Endothelial cell of umbilical vein (primary cell): ENCODE data around the gene MYO15A. TPM values are rescaled to one million over a fixed set of nuclear protein-coding genes. Genes with fewer than 3 reads are reported as not detected.

Source experiments
- BruUV-seq: library from RNA; stranded (reverse); fragments of 400-500 nt; replicated peaks from 2 replicates; lab custom pipeline; 2021; lab: Mats Ljungman, UMichigan
- CTCF ChIA-PET: fragments of 300-600, 350-600 bp; sonication (Branson Sonifier 250); formaldehyde crosslinking; loops from one replicate; lab custom pipeline; 2021; ENCODE audit warnings: antibody characterized with exemption, inconsistent platforms; lab: Charles Lee
- POLR2A ChIA-PET: fragments of 300-600, 350-600 bp; sonication (Branson Sonifier 250); formaldehyde crosslinking; loops from one replicate; lab custom pipeline; 2021; ENCODE audit warnings: antibody characterized with exemption, inconsistent platforms; lab: Charles Lee
- DNase-seq: peaks from one replicate; pipeline ENCODE4 v3.0.0-alpha.2; 2011; ENCODE audit warnings: low read depth, low spot score
- FAIRE-seq: peaks from 2 replicates; lab custom pipeline; 2011; peaks lifted over from hg19 to GRCh38; lab: Jason Lieb, UNC
- H2AFZ ChIP-seq: 2 replicates; pipeline ENCODE4 v1.6.0; 2012; ENCODE audit warnings: low read depth, low read length, control low read depth, inconsistent platforms
- H3K27ac ChIP-seq: 2 replicates; pipeline ENCODE4 v1.5.1; 2011; ENCODE audit warnings: low read depth, mild to moderate bottlenecking, control low read depth, low read length, moderate library complexity; ENCODE audit not compliant: insufficient read depth
- H3K27me3 ChIP-seq, 2 experiments: 2 replicates each; pipeline versions ENCODE4 v1.6.0 to v1.6.1; 2011; ENCODE audit warnings: low read length in 2 of 2, mixed read lengths in 1 of 2; ENCODE audit not compliant: control insufficient read depth in 2 of 2, insufficient read depth in 2 of 2
- H3K36me3 ChIP-seq, 2 experiments: 2 replicates in 1 of 2; 3 replicates in 1 of 2; pipeline ENCODE4 v1.5.1; 2011; ENCODE audit warnings: low read length in 2 of 2, mild to moderate bottlenecking in 1 of 2, moderate library complexity in 1 of 2; ENCODE audit not compliant: control insufficient read depth in 2 of 2, insufficient read depth in 2 of 2; ENCODE audit errors: extremely low read depth in 1 of 2
- H3K4me1 ChIP-seq: 3 replicates; pipeline ENCODE4 v1.5.1; 2011; ENCODE audit warnings: mild to moderate bottlenecking, low read length; ENCODE audit not compliant: control insufficient read depth, insufficient read depth; ENCODE audit errors: extremely low read depth
- H3K4me2 ChIP-seq: 2 replicates; pipeline ENCODE4 v1.6.1; 2011; ENCODE audit warnings: low read length, control low read depth, mixed read lengths; ENCODE audit not compliant: insufficient read depth
- H3K4me3 ChIP-seq, 3 experiments: fragments of 200-600 bp in 1 of 3; sonication (generic), shearing (Covaris generic) in 1 of 3; replicated peaks in 1 of 3; 2 replicates each; pipeline ENCODE4 v1.5.1; 2011 to 2016; ENCODE audit warnings: control low read depth in 3 of 3, low read length in 3 of 3, mild to moderate bottlenecking in 2 of 3, inconsistent platforms in 1 of 3, low read depth in 1 of 3, moderate library complexity in 1 of 3; ENCODE audit not compliant: insufficient read depth in 1 of 3
- H3K79me2 ChIP-seq: 2 replicates; pipeline ENCODE4 v1.6.0; 2012; ENCODE audit warnings: low read length, inconsistent platforms; ENCODE audit not compliant: control insufficient read depth, insufficient read depth
- H3K9ac ChIP-seq: replicated peaks from 2 replicates; pipeline ENCODE3; 2011; ENCODE audit warnings: low read length, control low read depth; ENCODE audit not compliant: insufficient read depth; ENCODE audit errors: extremely low read depth
- H3K9me1 ChIP-seq: replicated peaks from 3 replicates; pipeline ENCODE4 v1.6.0; 2011; ENCODE audit warnings: mild to moderate bottlenecking, low read length; ENCODE audit not compliant: control insufficient read depth, insufficient read depth; ENCODE audit errors: extremely low read depth
- H3K9me3 ChIP-seq: replicated peaks from 2 replicates; pipeline ENCODE4 v1.5.1; 2012; ENCODE audit warnings: low read length, inconsistent platforms; ENCODE audit not compliant: control insufficient read depth, insufficient read depth
- H4K20me1 ChIP-seq: replicated peaks from 2 replicates; pipeline ENCODE3; 2011; ENCODE audit warnings: mild to moderate bottlenecking, low read length; ENCODE audit not compliant: control insufficient read depth, insufficient read depth; ENCODE audit errors: extremely low read depth
- EZH2 ChIP-seq: IDR thresholded peaks from 2 replicates; pipeline ENCODE4 v1.6.1; 2012; ENCODE audit warnings: borderline replicate concordance, low read depth, mild to moderate bottlenecking, moderate library complexity, low read length, inconsistent platforms; ENCODE audit not compliant: severe bottlenecking
- FOS ChIP-seq: IDR thresholded peaks from 2 replicates; pipeline ENCODE4 v1.6.1; 2011; ENCODE audit warnings: mild to moderate bottlenecking, low read length, moderate library complexity, borderline replicate concordance; ENCODE audit not compliant: insufficient read depth
- GATA2 ChIP-seq: IDR thresholded peaks from 2 replicates; pipeline ENCODE4 v1.7.0; 2011; ENCODE audit warnings: low read depth, mild to moderate bottlenecking, moderate library complexity, mixed read lengths, low read length; ENCODE audit not compliant: insufficient read length, insufficient read depth
- JUN ChIP-seq: IDR thresholded peaks from 2 replicates; pipeline ENCODE4 v1.6.1; 2011; ENCODE audit warnings: borderline replicate concordance, low read depth; ENCODE audit not compliant: insufficient read length, insufficient read depth
- MYC ChIP-seq: IDR thresholded peaks from one replicate; pipeline ENCODE4 v1.6.1; 2011; ENCODE audit warnings: mild to moderate bottlenecking, low read depth, low read length
- POLR2A ChIP-seq: IDR thresholded peaks from 2 replicates; pipeline ENCODE4 v1.6.1; 2012; ENCODE audit warnings: low read depth, mild to moderate bottlenecking, control low read depth, low read length
- POLR2AphosphoS5 ChIP-seq: IDR thresholded peaks from 2 replicates; pipeline ENCODE4 v1.6.1; 2012; ENCODE audit warnings: low read depth, mild to moderate bottlenecking, control low read depth, low read length, moderate library complexity; ENCODE audit not compliant: insufficient read depth
- dilution Hi-C: fragments of 300-500 bp; cut with MboI; formaldehyde crosslinking; loops from one replicate; pipeline ENCODE4 v1.15.0; 2019; ENCODE audit warnings: low sequenced_read_pairs; ENCODE audit not compliant: extremely low pct_ligation_motif_present
- intact Hi-C: fragments of 100-400 bp; cut with micrococcal nuclease; formaldehyde crosslinking; loops from one replicate; pipeline ENCODE4 v1.10.0; 2022
- polyA plus RNA-seq, 4 experiments: library from polyadenylated mRNA; depleted of rRNA in 3 of 4; stranded (reverse) in 3 of 4; unstranded in 1 of 4; fragments of >200 nt; gene quantifications; 2 replicates each; pipeline versions ENCODE4 v1.2.1 to v1.2.3, GENCODE V29; 2011 to 2012; ENCODE audit warnings: missing spikeins in 1 of 4
- total RNA-seq: library from RNA; stranded (reverse); gene quantifications from 2 replicates; pipeline ENCODE4 v1.2.3, GENCODE V29; 2021
- TF ChIP-seq, protein P1 (sequence below): IDR thresholded peaks from 2 replicates; pipeline ENCODE4 v1.6.1; 2011; ENCODE audit not compliant: insufficient read depth, insufficient read length
- TF ChIP-seq, protein P2 (sequence below), 2 donors: IDR thresholded peaks; 1 replicate in 1 of 2; 2 replicates in 1 of 2; pipeline ENCODE4 v1.5.1; 2011; ENCODE audit warnings: low read length in 2 of 2, mild to moderate bottlenecking in 2 of 2, moderate library complexity in 2 of 2, control low read depth in 1 of 2, inconsistent platforms in 1 of 2, low read depth in 1 of 2; ENCODE audit not compliant: insufficient read depth in 1 of 2; ENCODE audit errors: extremely low read depth in 1 of 2

MYO15A gene
- total and polyA plus RNA-seq, 2 donors (not counting 3 experiments of a cell fraction or from before 2014, with no cell fraction given): 0.46 to 0.82 TPM

DNA sequence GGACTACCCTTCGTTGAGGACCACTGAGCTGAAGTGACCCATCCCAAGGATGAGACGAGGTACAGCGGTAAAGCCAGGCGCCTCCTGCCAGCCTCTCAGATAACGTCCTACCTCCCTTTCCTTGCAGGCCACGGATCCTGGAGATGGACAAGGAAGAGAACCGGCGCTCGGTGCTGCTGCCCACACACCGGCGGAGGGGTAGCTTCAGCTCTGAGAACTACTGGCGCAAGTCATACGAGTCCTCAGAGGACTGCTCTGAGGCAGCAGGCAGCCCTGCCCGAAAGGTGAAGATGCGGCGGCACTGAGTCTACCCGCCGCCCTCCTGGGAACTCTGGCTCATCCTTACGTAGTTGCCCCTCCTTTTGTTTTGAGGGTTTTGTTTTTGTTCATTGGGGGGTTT is 99.5 kb downstream of the MYO15A start:
- Histone ChIP-seq H3K27ac (no peak overlapping the region), H3K4me3 (no peak overlapping the region), H3K9me3 (no peaks in the 10 kb centered on the region), H2AFZ (no peak overlapping the region), H3K4me1 (no peaks in the 10 kb centered on the region), H3K9ac (no peak overlapping the region), H4K20me1 (no peaks in the 10 kb centered on the region), H3K9me1 (no peaks in the 10 kb centered on the region), H3K4me2 (no peak overlapping the region), H3K27me3 (no peaks in the 10 kb centered on the region), H3K79me2 (peaks cover 18% of the 10 kb centered on the region), H3K36me3 (peaks cover 9 to 40% of the 10 kb centered on the region in 2 experiments)
- intact Hi-C loops (no loop called here), dilution Hi-C loops (no loop called here)
- no TSS peak for BruUV-seq
- FAIRE-seq: no peak
- DNase-seq: no peak
- TF ChIP-seq MYC: no peak
- TF ChIP-seq POLR2AphosphoS5: no peak
- TF ChIP-seq FOS: no peak
- TF ChIP-seq, protein P1, sequence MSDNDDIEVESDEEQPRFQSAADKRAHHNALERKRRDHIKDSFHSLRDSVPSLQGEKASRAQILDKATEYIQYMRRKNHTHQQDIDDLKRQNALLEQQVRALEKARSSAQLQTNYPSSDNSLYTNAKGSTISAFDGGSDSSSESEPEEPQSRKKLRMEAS: no peak
- TF ChIP-seq GATA2: no peak
- TF ChIP-seq, protein P2, sequence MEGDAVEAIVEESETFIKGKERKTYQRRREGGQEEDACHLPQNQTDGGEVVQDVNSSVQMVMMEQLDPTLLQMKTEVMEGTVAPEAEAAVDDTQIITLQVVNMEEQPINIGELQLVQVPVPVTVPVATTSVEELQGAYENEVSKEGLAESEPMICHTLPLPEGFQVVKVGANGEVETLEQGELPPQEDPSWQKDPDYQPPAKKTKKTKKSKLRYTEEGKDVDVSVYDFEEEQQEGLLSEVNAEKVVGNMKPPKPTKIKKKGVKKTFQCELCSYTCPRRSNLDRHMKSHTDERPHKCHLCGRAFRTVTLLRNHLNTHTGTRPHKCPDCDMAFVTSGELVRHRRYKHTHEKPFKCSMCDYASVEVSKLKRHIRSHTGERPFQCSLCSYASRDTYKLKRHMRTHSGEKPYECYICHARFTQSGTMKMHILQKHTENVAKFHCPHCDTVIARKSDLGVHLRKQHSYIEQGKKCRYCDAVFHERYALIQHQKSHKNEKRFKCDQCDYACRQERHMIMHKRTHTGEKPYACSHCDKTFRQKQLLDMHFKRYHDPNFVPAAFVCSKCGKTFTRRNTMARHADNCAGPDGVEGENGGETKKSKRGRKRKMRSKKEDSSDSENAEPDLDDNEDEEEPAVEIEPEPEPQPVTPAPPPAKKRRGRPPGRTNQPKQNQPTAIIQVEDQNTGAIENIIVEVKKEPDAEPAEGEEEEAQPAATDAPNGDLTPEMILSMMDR (IDR thresholded peaks at IDR 0.05; ENCODE audit: extremely low read depth in 1 of 2, insufficient read depth in 1 of 2, low read depth in 1 of 2, low read length in 2 of 2): no peak
- TF ChIP-seq JUN: no peak
- TF ChIP-seq EZH2: no peak
- TF ChIP-seq POLR2A: no peak
- ChIA-PET POLR2A (no interaction called here), CTCF (interaction anchor here (1.3 to 1.9 kb wide), 2 partner anchors 10 to 11 kb away, joined by 3 to 7 read pairs; no protein-coding TSS in a partner anchor)
